NB4 (cell line): ENCODE results near the gene LPAR6.

Experiments
- DNase-seq: peaks from one replicate; pipeline ENCODE4 v3.0.0; 2010; ENCODE audit warnings: low read depth
- H3K4me3 ChIP-seq: one replicate; pipeline ENCODE4 v1.5.1; 2011; ENCODE audit warnings: mild to moderate bottlenecking, low read depth, low read length, moderate library complexity
- CTCF ChIP-seq: IDR thresholded peaks from one replicate; pipeline ENCODE4 v1.5.1; 2012; ENCODE audit warnings: low read depth, low read length
- MYC ChIP-seq: IDR thresholded peaks from 2 replicates; pipeline ENCODE4 v1.6.1; 2011; ENCODE audit warnings: low read depth, low read length
- POLR2A ChIP-seq: IDR thresholded peaks from 2 replicates; pipeline ENCODE4 v1.6.1; 2011; ENCODE audit warnings: mild to moderate bottlenecking; ENCODE audit not compliant: insufficient read length; ENCODE audit errors: extremely low read depth
- TF ChIP-seq, protein P1 (sequence below): IDR thresholded peaks from 2 replicates; pipeline ENCODE4 v1.6.1; 2011; ENCODE audit warnings: low read depth, low read length

LPAR6 gene

DNA sequence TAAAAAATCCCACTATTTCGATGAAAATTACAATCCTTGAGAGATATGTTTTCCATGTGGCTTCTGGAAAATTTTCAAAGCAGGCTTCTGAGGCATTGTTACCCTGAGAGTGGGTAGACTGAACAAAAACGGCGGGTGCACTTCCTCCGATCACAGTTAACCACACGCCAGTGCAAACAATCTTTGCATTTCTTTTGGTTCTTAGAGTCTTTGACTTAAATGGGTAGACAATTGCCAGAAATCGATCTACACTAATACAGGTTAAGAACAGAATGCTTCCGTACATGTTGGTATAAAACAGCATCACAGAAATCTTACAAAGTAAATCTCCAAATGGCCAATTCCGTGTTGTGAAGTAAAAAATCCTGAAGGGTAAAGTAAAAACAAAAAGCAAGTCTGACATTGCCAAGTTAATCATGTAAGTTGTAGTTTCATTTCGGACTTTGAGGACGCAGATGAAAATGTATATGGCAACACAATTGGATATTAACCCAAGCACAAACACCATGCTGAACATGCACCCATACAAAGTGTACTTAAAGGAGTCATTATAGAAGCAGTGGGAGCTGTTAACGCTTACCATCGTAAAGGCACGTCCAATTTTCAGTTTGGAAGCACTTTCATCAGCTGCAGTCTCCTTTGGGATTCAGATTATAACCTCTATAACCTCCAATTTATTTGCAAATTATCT lies 927 bp downstream of the LPAR6 start:
- peak; percentile 18 for DNase-seq
- peak overlapping the region; percentile 45 for H3K4me3 ChIP-seq
- TF ChIP-seq POLR2A (no peak), MYC (no peak), CTCF (no peak)
- TF ChIP-seq, protein P1, sequence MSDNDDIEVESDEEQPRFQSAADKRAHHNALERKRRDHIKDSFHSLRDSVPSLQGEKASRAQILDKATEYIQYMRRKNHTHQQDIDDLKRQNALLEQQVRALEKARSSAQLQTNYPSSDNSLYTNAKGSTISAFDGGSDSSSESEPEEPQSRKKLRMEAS, result no peak; the same call in 1 of the 2 replicates

DNA sequence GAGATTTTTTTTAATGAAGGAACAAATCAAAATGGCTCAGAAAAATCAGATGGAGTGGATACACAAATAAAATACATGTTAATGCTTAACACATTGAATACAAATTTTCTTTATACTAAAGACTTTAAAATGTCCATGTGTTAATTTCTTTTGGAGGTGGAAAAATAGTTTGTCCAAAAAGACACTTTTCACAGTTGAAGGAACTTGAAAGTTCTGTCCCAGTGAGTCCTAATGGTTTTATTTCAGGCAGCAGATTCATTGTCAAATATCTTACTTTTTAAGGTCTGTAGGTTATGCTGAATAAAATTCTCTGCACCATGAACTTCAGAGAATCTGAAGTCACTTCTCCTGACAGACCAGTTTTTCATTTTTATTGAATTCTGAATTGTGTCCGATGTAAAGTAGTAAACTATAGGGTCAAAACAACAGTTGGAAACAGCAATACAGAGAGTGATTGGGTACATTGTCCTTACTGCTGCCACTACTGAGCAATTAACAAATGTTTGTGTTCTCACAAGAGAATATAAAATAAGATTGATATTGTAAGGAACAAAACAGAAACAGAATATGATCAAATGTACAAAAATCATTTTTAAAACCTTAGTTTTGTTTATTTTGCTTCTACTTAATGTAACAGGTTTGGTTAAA lies 1.6 kb downstream of the LPAR6 start:
- H3K4me3 ChIP-seq, result peak overlapping the region; percentile 45
- DNase-seq, result no peak
- TF ChIP-seq, protein P1, result no peak
- TF ChIP-seq CTCF, result no peak
- no peak for TF ChIP-seq POLR2A
- no peak for TF ChIP-seq MYC

GRCh38 chr13:48410199-48410598 lies 2.7 kb downstream of the LPAR6 start:
- no peak for DNase-seq
- TF ChIP-seq, protein P1, result no peak
- TF ChIP-seq MYC (no peak), POLR2A (no peak), CTCF (no peak)
- no peak overlapping the region for H3K4me3 ChIP-seq

DNA sequence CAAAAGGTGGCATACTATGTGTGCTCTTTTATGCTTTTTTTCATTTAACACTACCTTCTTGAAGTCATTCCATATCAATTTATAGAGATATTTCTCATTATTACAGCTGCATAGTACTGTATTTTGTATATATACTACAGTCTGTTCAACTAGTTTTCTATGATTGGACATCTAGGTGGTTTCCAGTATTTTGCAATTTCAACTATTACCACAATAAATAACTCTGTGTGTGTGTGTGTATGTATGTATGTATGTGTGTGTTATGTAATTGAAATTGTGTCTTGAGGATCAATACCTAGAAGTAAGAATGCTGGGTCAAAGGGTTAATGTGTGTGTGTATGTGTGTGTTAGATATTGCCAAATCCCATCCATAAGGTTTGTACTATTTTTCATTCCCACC lies 7.0 kb downstream of the LPAR6 start:
- TF ChIP-seq, protein P1, result no peak
- TF ChIP-seq CTCF, result no peak
- no peak for TF ChIP-seq POLR2A
- no peak for TF ChIP-seq MYC
- no peak for DNase-seq
- H3K4me3 ChIP-seq, result no peak overlapping the region

DNA sequence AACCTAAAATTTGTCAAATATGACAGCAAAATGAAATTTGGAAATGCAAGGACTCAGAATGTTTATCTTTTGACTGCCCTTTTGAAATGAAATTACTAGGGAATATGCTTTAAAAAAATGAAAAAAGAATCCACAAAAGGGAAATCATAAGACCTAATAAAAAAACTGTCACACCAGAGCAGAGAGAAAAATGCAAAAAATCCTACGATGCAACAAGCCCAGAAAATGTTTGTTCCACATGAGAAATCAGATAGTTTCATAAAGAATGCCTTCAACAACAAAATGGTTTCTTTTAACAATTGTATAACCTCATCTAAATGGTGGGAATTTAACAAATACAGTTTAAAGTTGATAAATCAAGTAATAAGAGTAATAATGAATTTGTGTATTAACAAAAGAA lies 8.0 kb downstream of the LPAR6 start:
- DNase-seq, result no peak
- no peak overlapping the region for H3K4me3 ChIP-seq
- TF ChIP-seq CTCF, result no peak
- TF ChIP-seq POLR2A, result no peak
- no peak for TF ChIP-seq MYC
- TF ChIP-seq, protein P1, result no peak
